DMS53 treated with DMSO at 0.1 percent for 48 hours (cell line): ENCODE results near the gene DNAJC7.

Experiments
- DNase-seq: peaks from one replicate; lab custom pipeline; 2025; ENCODE audit not compliant: unreplicated experiment; lab: John Stamatoyannopoulos, UW

The DNAJC7 gene

DNA sequence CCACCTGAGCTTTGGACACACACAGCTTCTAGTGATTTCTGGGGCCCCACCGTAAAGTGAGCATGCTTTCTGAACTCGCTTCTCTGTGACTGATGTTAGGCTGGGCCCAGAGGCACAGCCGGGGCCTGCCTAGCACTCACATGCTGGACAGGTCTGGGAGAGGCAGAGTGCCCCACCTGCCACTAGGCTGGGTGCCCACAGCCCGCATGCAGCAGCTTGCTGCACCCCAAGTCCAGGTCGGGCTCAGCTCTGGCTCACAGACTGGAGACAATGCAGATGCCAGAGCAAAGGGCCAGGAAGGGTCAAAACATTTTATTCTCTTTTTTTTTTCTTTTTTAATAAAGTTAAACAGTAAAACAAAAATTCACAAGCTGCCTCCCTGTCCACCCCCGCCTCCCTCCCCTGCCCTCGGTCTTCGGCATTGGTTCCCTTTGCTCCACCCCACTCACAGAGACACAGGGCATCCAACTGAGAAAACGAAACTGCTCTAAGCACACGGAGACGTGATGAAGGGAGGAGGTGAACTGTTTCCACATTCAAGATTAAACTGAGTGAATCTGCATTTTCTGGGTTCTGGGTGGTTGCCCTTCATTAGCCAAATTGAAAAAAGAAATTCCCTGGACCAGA, 41.0 kb downstream of the DNAJC7 start:
- DNase-seq = no peak

DNA sequence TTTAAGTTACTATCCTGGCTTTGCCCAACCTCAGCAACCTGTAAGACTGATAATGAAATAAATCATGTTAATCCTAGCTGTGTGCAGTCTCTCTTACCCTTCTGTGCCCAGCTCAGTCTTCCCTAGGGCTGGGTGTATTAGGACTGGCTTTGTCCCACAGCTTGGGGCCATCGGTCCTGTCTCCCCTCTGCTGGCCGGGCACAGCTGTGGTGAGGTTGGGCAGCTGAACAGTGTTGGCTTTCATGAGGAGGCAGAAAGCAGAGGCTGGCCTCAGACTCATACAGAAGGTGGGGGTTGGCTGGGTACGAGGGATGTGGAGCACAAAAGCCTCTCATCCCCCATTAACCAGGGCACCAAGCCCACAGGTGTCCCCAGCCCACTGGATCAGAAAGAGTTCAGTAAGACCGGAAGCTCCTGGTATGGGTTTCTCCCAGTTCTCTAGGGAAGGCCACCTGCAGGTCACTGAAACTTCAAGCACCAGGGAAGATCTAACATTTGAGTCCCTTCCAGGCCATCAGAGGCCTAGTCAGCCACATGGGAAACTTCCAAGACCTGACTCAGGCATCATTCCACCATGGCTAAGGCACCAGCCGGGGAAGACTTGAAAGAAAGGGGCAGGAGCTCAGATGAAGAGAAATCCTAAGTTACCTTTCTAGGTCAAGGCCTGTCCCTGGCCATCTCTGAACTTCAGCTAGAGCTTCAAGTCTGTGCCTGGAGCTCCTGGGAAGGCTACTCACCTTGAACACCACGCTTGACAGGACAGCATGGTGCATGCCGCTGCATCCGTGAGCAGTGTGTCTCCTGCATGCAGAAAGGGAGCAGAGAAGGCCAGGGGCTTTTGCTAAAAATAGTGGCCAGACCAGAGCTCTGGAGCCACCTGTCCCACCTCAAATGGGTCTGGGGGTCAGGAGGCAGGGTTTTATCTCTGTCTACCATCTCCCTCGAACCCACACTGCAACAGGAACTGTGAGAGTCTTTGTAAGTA, 41.8 kb downstream of the DNAJC7 start:
- DNase-seq = no peak

DNA sequence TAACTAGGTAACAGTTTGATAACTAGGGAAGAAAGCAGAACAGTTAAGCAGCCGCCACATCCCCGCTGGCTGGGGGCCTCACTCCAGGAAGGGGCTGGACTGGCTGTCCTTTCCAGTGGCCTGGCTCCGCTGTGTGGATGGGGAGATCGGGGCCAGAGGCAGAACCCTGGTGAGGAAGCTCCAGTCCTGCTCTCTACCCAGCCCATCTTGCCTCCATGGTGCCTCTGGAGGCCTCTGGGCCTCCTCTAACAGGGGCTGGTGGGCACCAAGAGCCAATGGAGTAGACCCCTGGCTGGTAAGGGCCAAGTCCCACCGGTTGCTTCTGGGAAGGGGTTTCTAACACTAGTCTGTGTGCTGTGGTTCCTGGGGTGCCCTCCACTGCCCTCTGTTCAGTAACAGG, 42.6 kb downstream of the DNAJC7 start:
- no peak for DNase-seq

DNA sequence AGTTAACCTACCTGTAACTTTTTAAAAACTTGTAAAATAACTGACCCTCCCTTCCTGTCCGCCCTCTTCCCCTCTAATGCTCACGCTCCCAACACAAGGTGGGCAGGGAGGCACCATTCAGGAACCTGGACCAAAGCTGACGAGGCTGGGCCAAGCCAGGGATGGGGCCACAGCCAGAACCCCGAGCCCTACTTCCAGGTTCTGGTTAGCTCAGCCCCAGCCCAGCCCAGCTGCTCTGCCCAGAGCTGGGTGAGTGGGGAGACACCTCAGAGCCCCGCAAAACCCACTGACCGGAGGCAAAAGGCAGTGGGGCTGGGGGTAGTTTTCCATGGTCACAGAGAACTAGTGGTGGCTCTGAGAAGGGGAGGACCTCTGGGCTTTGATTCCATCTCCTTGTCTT, 43.2 kb downstream of the DNAJC7 start:
- DNase-seq = no peak

DNA sequence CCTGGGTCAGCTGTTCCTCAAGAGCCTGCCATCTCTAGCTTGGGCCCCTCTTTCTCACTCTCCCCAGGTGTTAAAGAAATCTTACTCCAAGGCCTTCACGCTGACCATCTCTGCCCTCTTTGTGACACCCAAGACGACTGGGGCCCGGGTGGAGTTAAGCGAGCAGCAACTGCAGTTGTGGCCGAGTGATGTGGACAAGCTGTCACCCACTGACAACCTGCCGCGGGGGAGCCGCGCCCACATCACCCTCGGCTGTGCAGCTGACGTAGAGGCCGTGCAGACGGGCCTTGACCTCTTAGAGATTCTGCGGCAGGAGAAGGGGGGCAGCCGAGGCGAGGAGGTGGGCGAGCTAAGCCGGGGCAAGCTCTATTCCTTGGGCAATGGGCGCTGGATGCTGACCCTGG, 43.8 kb downstream of the DNAJC7 start:
- DNase-seq = no peak

DNA sequence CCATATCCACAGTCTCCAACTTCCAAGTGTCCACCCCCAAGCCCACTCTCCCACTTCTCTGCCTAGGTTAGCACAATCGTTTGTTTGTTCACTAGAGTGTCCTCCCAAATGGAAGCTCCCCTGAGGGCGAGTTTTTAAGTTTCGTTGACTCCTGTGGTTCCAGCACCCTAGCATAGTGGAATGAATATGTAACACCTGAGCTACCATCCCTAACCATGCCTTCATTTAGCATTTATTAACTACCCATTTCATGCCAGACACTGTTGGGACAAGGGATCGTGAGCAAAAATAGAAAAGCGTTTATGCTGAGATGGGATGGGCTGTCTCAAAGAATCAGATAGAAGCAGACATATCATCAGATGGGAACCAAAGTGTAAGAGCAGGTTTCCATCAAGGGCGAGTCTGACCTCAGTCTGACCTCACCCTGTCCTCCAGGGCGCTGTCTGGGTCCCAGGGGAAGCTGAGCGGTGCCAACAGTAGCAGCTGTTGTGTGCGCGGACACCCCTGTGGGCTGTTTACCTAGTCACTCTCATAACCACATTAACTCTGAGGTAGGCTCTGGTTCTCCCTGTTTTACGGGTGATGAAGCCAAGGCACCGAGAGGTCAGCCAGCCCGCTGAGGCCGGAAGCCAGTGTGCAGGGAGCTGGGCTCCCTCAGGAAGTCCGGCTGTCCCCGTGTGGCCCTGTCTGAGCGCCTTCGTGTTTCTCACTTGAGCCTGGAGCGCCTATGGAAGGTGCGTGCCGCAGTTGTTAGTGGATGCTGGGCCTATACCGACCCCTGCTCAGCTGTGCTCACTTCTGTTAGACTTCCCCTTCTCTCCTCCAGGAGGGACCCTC, 44.5 kb downstream of the DNAJC7 start:
- no peak for DNase-seq

DNA sequence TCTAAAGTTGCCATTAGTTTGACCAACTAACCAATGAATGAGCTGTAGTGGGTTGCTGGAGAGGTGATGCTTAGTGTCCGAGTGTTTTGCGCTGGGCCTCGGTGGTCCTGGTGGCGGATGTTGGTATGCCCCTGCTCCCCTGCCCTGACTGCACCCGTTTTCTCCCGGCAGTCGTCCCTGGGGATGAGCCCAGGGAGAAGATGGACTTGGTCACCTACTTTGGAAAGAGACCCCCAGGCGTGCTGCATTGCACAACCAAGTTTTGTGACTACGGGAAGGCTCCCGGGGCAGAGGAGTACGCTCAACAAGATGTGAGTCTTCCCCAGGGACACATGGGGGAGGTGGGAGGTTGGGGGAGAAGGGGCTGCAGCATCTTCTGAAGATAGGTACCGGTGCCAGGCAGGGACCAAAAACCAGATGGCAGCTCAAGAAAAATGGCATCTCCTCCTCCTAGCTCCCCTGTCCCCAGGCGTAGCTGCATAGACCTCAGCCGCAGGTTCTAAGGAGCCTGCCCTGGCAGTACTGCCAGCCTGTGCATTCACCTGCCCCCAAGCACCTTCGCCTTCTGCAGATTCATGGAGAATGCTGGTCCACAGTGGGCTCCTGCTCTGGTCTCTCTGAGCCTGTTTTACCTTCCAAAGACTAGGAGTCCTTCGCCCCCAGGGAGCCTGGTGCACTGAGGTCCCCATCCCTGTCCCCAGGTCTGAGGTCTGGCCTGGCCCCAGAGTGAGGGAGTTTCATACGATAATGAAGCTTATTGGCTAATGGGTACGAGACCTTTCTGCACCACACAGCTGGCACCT, 45.3 kb downstream of the DNAJC7 start:
- DNase-seq = no peak

DNA sequence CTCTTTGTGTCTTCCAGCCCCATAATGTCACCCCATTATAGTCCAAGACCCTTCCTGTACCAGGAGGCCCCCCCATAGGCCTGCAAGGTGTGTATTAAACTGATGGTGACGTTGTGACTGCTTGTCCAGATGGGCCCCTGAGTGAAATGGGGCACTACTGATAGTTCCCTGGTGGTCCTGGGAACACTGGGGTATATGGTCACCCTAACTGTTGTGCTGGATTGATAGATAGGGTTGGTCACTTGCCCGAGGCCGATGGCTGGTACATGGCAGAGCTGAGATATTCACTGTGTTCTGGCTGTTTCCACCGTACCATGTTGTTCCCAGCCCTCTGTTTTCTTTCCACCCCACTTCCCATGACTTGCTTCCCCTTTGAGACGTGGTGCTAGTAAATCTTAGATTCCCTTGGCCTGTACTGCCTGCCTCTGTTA, 46.3 kb downstream of the DNAJC7 start:
- no peak for DNase-seq

DNA sequence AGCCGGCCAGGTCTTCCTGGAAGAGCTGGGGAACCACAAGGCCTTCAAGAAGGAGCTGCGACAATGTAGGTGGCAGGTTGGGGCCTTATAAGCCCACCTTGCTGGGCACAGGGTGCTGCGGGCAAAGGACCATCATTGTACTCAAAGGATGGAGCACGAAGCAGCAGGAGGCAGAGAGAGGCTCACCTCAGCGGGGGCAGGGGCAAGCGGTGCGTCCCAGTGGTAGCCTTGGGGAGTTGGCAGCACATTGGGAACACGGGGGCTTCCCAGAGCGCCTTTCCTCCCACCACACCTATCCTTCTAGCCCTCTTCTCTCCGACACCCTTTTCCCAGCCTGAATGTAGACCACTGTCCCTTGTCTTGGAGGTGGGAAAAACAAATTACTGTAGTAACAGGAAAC, 48.6 kb downstream of the DNAJC7 start:
- DNase-seq = no peak

DNA sequence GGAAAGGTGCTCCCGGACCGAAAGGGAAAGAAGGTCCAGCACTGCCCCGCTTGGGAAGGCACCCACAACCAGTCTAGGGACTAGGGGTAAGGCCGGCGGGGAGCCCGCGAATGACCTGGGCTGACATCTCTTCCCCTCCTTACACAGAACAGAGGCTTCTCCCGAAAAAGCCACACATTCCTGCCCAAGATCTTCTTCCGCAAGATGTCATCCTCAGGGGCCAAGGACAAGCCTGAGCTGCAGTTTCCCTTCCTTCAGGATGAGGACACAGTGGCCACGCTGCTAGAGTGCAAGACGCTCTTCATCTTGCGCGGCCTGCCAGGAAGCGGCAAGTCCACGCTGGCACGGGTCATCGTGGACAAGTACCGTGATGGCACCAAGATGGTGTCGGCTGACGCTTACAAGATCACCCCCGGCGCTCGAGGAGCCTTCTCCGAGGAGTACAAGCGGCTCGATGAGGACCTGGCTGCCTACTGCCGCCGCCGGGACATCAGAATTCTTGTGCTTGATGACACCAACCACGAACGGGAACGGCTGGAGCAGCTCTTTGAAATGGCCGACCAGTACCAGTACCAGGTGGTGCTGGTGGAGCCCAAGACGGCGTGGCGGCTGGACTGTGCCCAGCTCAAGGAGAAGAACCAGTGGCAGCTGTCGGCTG, 49.2 kb downstream of the DNAJC7 start:
- DNase-seq = no peak

DNA sequence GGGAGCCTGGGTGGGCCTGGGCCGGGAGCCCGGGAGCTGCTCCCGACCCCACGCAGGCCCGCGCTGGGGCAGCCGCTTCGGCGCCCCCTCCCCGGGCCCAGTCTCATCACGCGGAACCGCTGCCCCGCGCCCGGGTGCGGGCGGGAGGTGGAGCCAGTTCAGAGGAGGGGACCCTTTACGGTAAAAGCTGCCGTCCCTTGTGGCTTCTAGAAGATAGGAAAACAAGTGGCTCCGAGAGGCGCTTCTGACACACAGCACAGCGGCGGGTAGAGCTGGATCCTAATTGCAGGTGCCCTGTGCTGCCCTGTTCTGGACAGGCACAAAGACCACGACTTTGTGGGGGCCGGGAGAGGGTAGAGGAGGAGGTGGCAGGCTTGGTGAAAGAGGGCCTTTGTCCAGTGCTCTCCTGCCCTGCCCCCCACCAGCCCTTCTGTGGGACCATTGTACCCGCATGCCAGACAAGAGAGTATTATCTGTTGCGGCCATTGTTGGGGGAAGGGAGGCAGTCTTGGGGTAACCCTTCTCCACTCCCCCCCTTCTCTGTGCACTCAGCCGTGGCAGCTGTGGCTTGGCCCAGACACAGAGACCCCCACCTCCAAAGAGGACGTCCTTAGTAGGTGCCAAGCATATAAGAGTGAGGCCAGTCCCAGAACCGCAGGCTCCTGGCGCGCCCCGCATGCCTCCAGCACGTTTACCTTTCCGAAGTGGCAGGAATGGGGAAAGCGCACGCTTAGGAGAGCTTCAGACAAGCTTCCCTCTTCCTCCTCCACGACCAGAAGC, 49.9 kb downstream of the DNAJC7 start:
- DNase-seq = no peak

DNA sequence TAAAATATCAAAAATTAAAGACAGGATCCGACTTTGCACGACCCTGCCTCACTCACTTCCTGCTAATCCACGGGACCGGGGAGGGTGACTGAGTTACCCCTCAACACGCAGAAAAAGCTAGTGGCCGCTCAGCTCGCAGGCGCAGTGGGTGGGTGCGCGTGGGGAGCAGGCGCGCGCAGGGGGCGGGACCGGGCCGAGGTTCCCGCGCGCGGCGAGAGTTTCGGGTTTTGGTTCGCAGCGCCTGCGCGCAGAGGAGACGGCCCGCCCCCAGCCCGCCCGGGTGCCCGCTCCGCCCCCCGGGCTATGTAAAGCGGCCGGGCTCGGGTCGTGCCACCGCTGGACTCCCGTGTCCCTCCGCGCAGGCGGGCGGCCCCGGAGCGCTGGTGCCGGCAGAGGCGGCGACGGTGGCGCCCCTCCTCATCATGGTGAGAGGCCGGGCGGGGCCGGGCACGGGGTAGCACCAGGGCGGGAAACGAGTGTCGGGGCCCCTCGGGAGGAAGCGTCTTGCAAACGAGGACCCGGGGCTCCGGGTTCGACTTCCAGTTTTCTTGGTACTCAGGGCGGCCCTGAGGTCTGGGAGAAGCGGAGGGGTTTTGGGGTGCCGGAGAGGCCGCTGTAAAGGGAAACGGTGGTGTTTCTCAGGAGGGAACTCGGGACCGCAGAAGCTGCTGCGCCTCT, 50.6 kb downstream of the DNAJC7 start, which contains the start of gene CNP:
CNP (plus strand) TSS at position 333 of the 678 bp plus-strand sequence; CDS start at position 423, 90 bp downstream.
- peak; percentile 60 for DNase-seq

DNA sequence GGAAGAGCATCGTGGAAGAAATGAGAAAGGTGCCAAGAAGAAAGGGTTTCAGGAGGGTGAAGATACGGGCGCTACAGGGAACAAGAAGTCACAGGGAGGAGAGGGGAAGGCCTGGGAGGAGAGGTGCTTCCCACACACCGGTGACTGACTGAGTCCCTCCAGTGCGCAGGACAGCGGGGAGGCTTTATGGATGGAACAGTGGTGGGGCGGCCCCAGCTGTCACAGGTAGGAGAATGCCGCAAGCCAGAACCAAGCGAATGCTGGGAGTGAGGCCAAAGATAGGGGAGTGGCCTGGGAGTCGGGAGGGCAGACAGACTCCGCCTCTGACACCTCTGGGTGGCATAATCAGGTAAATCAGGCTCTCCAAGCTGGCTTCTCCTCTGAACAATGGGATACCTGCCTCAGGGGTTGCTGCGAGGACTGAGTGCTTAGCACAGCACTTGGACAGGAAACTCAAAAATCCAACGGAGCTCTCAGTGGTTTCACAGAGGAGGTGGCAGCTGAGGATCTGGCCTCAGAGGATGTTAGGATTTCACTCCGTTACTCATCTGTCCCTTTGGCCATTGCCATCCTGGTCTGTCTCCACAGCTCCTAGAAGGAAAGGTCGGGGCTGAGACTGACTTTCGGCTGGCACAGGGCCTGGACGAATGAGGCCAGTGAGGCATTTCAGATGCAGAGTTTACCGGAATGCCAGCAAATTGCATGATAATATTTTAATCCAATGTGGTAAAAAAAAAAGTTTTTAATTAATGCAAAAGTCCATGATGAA, 51.4 kb downstream of the DNAJC7 start:
- peak; percentile 91 for DNase-seq

DNA sequence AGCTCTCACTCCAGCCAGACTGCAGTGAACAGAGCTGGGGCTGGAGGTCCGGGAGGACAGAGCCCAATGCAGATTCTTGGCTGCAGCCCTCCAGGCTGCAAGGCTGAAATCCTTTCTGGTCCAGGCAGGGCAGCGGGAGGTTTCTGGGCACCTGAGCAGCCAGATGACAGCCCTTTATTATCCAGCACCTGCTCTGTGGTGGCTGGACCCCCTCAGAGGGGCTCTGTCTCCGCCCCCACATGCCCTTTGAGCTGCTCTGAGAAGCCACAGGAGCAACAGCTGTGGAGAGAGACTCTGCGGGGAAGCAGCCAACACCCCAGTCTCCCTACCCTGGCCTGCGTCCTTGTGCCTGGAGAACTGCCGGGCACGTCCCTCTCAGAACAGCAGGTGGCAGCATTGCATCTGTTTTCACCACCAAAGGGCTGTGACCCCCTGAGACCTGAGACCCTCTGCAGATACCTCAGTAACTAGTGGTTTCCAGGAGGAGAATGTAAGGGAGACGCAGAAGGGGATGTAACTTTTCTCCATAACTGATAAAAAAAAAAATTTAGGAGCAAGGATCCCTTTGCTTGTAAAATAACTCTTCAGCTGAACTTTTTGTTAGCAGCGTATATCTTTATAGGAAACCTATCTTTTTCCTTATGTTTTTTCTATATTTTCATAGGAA, 54.3 kb downstream of the DNAJC7 start:
- no peak for DNase-seq

DNA sequence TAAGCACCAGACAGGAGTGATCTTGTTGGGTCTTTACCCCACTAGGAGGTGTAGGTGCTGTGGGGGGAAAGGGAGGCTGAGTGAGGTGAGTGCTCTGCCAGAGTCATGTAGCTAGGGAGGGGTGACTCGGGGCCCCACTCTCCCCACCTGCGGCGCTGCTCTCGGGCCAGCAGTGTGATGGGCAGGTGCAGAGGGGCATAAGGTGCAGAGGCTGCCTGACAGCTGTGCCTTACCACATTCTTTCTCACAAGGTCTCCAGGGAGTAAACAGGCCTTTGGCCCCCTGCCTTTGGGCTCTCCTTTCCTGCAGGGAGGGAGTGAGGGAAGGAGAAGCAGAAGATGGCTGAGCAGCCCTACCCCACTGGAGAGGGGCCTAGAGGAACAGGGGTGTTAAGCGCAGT, 55.1 kb downstream of the DNAJC7 start:
- no peak for DNase-seq

DNA sequence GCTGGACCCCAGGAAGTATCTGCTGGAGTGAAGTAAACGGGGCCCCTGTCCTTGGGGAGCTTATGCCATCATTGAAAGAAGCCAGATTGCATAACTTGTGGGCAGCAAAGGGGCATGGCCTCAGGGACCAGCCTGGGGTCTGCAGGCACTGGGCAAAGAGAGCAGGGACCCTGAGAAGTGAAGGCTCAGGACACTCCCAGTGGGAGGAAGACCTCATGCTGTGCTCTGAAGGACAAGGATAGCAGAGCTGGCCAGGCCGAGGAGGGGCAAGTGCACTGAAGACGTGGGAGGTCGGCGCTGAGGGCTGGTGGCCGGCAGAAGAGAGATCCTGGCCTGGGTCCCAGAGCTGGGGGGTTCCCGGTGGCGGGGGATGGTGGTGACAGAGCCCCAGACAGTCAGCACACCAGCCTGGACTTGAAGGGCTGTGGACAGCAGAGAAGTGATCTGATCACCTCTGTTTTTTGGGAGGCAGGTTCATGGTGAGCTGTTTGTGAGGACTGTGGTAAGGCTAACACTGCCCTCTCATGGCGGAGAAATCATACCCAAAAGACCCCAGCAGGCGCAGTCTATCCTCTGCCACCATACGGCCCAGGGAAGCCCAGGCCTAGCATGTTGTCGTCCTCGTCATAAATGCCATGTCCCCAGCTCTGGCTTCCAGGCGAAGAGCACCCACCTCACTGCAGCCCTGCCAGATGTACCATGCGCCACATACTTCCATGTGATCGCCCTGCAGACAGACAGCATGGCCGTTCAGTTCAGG, 57.7 kb downstream of the DNAJC7 start:
- DNase-seq = no peak

DNA sequence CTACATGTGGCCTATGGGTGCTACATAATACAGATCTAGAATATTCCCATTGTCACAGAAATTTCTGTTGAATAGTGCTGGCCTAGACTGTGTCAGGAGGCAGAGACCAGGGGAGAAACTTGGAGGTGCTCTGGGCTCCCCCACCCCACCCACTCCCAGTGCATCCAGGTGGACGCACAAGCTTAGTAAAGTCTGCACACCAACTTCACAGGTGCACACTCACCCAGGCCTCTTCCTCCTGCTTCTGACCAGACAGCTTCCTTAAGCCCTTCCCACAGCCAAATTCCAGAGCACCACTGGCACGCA, 58.3 kb downstream of the DNAJC7 start:
- no peak for DNase-seq
